Upper lobe of left lung (tissue), 4 donors: Measurements from ENCODE around the gene DDHD1.

Experiments used
- EP300 ChIP-seq, 4 donors: sonication (generic); formaldehyde crosslinking; IDR thresholded peaks; one replicate each; pipeline ENCODE4 v1.5.1; 2017; ENCODE audit warnings: antibody characterized with exemption in 4 of 4, control low read depth in 2 of 4
- POLR2A ChIP-seq, 4 donors: fragments of 450-650 bp; IDR thresholded peaks; one replicate each; pipeline ENCODE4 v1.5.1; 2016 to 2017; ENCODE audit warnings: antibody characterized with exemption in 4 of 4, mild to moderate bottlenecking in 2 of 4
- POLR2AphosphoS5 ChIP-seq, 2 donors: sonication (generic); formaldehyde crosslinking; IDR thresholded peaks; one replicate each; pipeline ENCODE4 v1.5.1; 2017; ENCODE audit warnings: antibody characterized with exemption in 2 of 2
- TF ChIP-seq, protein P1 (sequence below), 6 experiments: fragments of 450-650 bp in 4 of 6; fragments of 200-600 bp in 2 of 6; sonication (generic) in 2 of 6; IDR thresholded peaks; one replicate each; pipeline ENCODE4 v1.5.1; 2016 to 2019; ENCODE audit warnings: antibody characterized with exemption in 6 of 6

DNA sequence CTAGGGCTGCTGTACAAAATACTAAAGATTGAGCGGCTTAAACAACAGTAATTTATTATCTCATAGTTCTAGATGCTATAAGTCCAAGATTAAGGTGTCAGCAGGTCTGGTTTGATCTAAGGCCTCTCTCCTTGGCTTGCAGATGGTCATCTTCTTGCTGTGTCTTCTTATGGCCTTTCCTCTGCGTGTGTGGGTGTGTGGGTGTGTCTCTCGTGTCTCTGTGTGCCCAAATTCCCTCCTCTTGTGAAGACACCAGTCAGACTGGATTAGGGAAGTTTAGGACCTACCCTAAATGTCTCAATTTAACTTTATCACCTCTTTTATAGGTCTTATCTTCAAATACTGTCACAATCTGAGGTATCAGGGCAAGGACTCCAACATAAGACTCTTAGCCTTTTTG lies 28.3 kb downstream of the DDHD1 start:
- TF ChIP-seq POLR2A (IDR thresholded peaks at IDR 0.05) = no peak
- TF ChIP-seq, protein P1, sequence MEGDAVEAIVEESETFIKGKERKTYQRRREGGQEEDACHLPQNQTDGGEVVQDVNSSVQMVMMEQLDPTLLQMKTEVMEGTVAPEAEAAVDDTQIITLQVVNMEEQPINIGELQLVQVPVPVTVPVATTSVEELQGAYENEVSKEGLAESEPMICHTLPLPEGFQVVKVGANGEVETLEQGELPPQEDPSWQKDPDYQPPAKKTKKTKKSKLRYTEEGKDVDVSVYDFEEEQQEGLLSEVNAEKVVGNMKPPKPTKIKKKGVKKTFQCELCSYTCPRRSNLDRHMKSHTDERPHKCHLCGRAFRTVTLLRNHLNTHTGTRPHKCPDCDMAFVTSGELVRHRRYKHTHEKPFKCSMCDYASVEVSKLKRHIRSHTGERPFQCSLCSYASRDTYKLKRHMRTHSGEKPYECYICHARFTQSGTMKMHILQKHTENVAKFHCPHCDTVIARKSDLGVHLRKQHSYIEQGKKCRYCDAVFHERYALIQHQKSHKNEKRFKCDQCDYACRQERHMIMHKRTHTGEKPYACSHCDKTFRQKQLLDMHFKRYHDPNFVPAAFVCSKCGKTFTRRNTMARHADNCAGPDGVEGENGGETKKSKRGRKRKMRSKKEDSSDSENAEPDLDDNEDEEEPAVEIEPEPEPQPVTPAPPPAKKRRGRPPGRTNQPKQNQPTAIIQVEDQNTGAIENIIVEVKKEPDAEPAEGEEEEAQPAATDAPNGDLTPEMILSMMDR (IDR thresholded peaks at IDR 0.05) = no peak
- no peak for TF ChIP-seq POLR2AphosphoS5 (IDR thresholded peaks at IDR 0.05)
- TF ChIP-seq EP300 (IDR thresholded peaks at IDR 0.05) = no peak
